ENCODE data around the gene DOC2A. TPM values are rescaled to one million over a fixed set of nuclear protein-coding genes. Genes with fewer than 3 reads are reported as not detected.

The DOC2A gene
- total and polyA plus RNA-seq, 10 of the 15 experiments (the other 5 are each of a cell fraction or from before 2014, with no cell fraction given), result 0.06 to 0.17 (median 0.12) TPM; not detected in 6

- no peaks in the 10 kb centered on the region for H3K27me3 ChIP-seq (replicated peaks in 1 of 2; ENCODE audit: control insufficient read depth in 2 of 2, insufficient read depth in 2 of 2, low read length in 1 of 2)
- H3K27ac ChIP-seq (ENCODE audit: control insufficient read depth, insufficient read depth), result no peak overlapping the region
- ChIA-PET SMC1A (ENCODE audit: uncharacterized antibody, unreplicated experiment) (no interaction called here), POLR2A (interaction anchor here (1.4 kb wide), 1 partner anchor 52 kb away, joined by 9 read pairs; the partner anchor contains the start of gene KCTD13), CTCF (no interaction called here), RAD21 (ENCODE audit: unreplicated experiment) (interaction anchor here (1.2 kb wide), 1 partner anchor 288 kb away, joined by 3 read pairs; no protein-coding TSS in a partner anchor)
- no peak for FAIRE-seq
- no peaks in the 10 kb centered on the region for H4K20me1 ChIP-seq (ENCODE audit: control insufficient read depth, insufficient read depth)
- H2AFZ ChIP-seq (ENCODE audit: control insufficient read depth, low read depth, low read length), result no peak overlapping the region
- no peaks in the 10 kb centered on the region; the same call in 2 of the 3 replicates for H3K9me3 ChIP-seq (replicated peaks; ENCODE audit: control insufficient read depth, insufficient read depth, low read length)
- no peak for ATAC-seq
- intact Hi-C loops (cut with micrococcal nuclease; ENCODE audit: unreplicated experiment), result no loop called here
- no peak for DNase-seq (ENCODE audit: low read depth, low spot score)
- no peak for TF ChIP-seq SRF (IDR thresholded peaks at IDR 0.05; ENCODE audit: low read depth in 2 of 2, low read length in 2 of 2)
- no peak for TF ChIP-seq STAT1 (conservative IDR thresholded peaks at IDR 0.05)
- H3K4me3 ChIP-seq, result no peak overlapping the region
- H3K4me1 ChIP-seq (ENCODE audit: control insufficient read depth, insufficient read depth, low read length), result peaks cover 9% of the 10 kb centered on the region
- BruUV-seq (replicated peaks), result no TSS peak
- peaks cover 37% of the 10 kb centered on the region for H3K79me2 ChIP-seq (ENCODE audit: control insufficient read depth, insufficient read depth, low read length)
- in situ Hi-C loops (cut with MboI), result no loop called here
- H3K4me2 ChIP-seq (ENCODE audit: control insufficient read depth, insufficient read depth), result no peak overlapping the region
- 98% methylated on average over 9 of the region's 9 CpGs for WGBS (ENCODE audit: insufficient coverage, insufficient replicate concordance, low lambda C conversion rate, missing lambda C conversion rate)
- H3K36me3 ChIP-seq (ENCODE audit: control insufficient read depth in 2 of 2, insufficient read depth in 2 of 2, low read length in 1 of 2), result peaks cover 20 to 26% of the 10 kb centered on the region in 2 experiments
- H3K9ac ChIP-seq (ENCODE audit: control insufficient read depth, insufficient read depth, low read length), result no peak overlapping the region
These were observed 32.7 kb downstream of the DOC2A start for GRCh38 chr16:29978081-29978480.

DNA sequence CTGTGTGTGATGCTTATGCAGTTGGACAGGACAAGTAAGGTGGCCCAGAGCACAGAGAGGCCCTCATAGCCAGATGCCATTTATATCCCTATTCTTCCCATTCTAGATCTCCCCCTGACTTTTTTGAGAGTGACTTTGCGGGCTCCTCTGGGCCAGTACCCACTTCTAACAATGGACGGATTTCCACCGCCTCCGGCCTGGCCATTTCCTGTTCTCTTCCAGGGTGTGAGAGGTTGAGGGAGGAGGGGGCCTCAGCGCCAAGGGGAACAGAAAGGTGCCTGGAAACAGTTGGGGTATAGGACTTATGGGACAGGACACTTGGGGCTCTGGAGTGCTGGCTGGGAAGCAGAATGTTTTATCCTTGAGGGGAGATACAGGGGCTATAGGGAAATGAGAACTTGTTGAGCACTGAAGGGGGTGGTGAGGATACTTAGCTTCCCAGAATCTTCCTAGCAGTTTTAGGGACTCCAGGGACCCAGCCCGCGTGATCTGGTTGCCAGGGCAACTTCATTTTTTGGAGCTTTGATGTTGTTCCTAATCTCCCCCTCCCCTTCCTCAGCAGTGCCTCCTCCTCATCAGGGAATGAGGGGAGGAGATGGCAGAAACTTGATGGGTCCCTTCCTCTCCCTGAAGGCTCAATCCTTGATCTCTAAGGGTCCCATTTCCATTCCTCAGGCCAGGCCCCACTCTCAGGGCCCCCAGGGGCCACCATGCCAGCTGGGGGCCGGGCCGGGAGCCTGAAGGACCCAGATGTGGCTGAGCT lies 33.6 kb downstream of the DOC2A start:
- H3K4me2 ChIP-seq (ENCODE audit: control insufficient read depth, insufficient read depth), result peak overlapping the region; percentile 91
- ChIA-PET CTCF (interaction anchor here (1.1 to 2.5 kb wide), 5 partner anchors 12 to 286 kb away, joined by 3 to 10 read pairs (median 4); partner anchors contain the start of gene INO80E), POLR2A (interaction anchor here (0.6 to 6.0 kb wide), 3 partner anchors 12 to 19 kb away, joined by 3 to 53 read pairs (median 16); partner anchors contain the start of genes HIRIP3, INO80E and TMEM219), RAD21 (ENCODE audit: unreplicated experiment) (interaction anchor here (1.2 kb wide), 1 partner anchor 288 kb away, joined by 3 read pairs; no protein-coding TSS in a partner anchor), SMC1A (ENCODE audit: uncharacterized antibody, unreplicated experiment) (interaction anchor here (0.8 to 3.2 kb wide), 2 partner anchors 15 to 42 kb away, joined by 3 to 11 read pairs; partner anchors contain the start of gene TMEM219)
- no peak overlapping the region for H2AFZ ChIP-seq (ENCODE audit: control insufficient read depth, low read depth, low read length)
- FAIRE-seq (no peak), DNase-seq (ENCODE audit: low read depth, low spot score) (no peak), ATAC-seq (no peak)
- peaks cover 15 to 18% of the 10 kb centered on the region in 2 experiments for H3K36me3 ChIP-seq (ENCODE audit: control insufficient read depth in 2 of 2, insufficient read depth in 2 of 2, low read length in 1 of 2)
- BruUV-seq (replicated peaks), result no TSS peak
- peaks cover 9% of the 10 kb centered on the region for H3K4me1 ChIP-seq (ENCODE audit: control insufficient read depth, insufficient read depth, low read length)
- no peak overlapping the region for H3K9ac ChIP-seq (ENCODE audit: control insufficient read depth, insufficient read depth, low read length)
- H4K20me1 ChIP-seq (ENCODE audit: control insufficient read depth, insufficient read depth), result no peaks in the 10 kb centered on the region
- intact Hi-C loops (cut with micrococcal nuclease; ENCODE audit: unreplicated experiment) (no loop called here), in situ Hi-C loops (cut with MboI) (no loop called here)
- no peak overlapping the region for H3K27ac ChIP-seq (ENCODE audit: control insufficient read depth, insufficient read depth)
- H3K9me3 ChIP-seq (replicated peaks; ENCODE audit: control insufficient read depth, insufficient read depth, low read length), result no peaks in the 10 kb centered on the region; the same call in 2 of the 3 replicates
- no peaks in the 10 kb centered on the region for H3K27me3 ChIP-seq (replicated peaks in 1 of 2; ENCODE audit: control insufficient read depth in 2 of 2, insufficient read depth in 2 of 2, low read length in 1 of 2)
- TF ChIP-seq, protein P1, sequence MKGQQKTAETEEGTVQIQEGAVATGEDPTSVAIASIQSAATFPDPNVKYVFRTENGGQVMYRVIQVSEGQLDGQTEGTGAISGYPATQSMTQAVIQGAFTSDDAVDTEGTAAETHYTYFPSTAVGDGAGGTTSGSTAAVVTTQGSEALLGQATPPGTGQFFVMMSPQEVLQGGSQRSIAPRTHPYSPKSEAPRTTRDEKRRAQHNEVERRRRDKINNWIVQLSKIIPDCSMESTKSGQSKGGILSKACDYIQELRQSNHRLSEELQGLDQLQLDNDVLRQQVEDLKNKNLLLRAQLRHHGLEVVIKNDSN (IDR thresholded peaks at IDR 0.05; ENCODE audit: borderline replicate concordance, extremely low read length, insufficient read depth, low read depth, low read length), result no peak
- TF ChIP-seq SMARCA5 (IDR thresholded peaks at IDR 0.05) (no peak), MEF2A (IDR thresholded peaks at IDR 0.05; ENCODE audit: insufficient read depth, low read depth, low read length) (no peak), MTA2 (IDR thresholded peaks at IDR 0.05; ENCODE audit: low read depth) (no peak), MXI1 (IDR thresholded peaks at IDR 0.05; ENCODE audit: low read depth, low read length) (no peak), NFXL1 (IDR thresholded peaks at IDR 0.05; ENCODE audit: borderline replicate concordance) (no peak), POU2F2 (IDR thresholded peaks at IDR 0.05; ENCODE audit: borderline replicate concordance, low read depth, low read length) (no peak), LARP7 (IDR thresholded peaks at IDR 0.05) (no peak), SRF (IDR thresholded peaks at IDR 0.05; ENCODE audit: low read depth in 2 of 2, low read length in 2 of 2) (no peak)
- peaks cover 37% of the 10 kb centered on the region for H3K79me2 ChIP-seq (ENCODE audit: control insufficient read depth, insufficient read depth, low read length)
- 96% methylated on average over 9 of the region's 9 CpGs for WGBS (ENCODE audit: insufficient coverage, insufficient replicate concordance, low lambda C conversion rate, missing lambda C conversion rate)
- 0 out of 2 replicates have a peak overlapping the region, but pooled peaks have one; percentile 99 for H3K4me3 ChIP-seq

Measured in GM12878 (cell line).